ENCODE data around the gene DLG3. TPM values are rescaled to one million over a fixed set of nuclear protein-coding genes. Genes with fewer than 3 reads are reported as not detected.

Gene DLG3
- total and polyA plus RNA-seq, 2 of the 8 experiments (the other 6 are each of a cell fraction or from before 2014, with no cell fraction given), result 29.2 to 63.8 TPM

DNA sequence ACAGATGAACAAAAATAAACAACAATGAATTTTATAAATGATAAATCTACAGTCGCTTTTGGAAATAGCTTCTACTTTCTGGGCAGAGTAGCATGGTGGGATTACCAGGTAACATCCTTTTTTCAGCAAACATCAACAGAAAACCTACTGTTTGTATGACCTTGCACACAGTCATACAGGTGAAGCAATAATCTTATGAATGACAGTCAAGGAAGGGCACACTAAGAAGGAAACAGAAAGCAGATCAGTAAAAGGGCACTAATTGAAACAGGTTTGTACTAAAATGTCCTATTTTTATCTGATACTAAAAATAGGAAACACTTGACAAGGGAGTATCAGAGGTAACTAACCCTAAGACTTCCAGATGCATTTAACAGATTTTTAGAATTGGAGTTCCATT, 108.9 kb downstream of the DLG3 start (continued):
- TF ChIP-seq BCL11A (IDR thresholded peaks at IDR 0.05; ENCODE audit: low read depth in 2 of 2, low read length in 2 of 2) (no peak), CBX8 (IDR thresholded peaks at IDR 0.05; ENCODE audit: borderline replicate concordance, low read depth, low read length) (no peak)
